Glutamatergic neuron (in vitro differentiated cells): ENCODE data around the gene PCDH9. TPM values are rescaled to one million over a fixed set of nuclear protein-coding genes. Genes with fewer than 3 reads are reported as not detected.
A peak's percentile ranks its signal among the peaks of the same experiment; 100 is the strongest.

Experiments used
- DNase-seq: peaks from one replicate; pipeline ENCODE4 v3.0.0; 2022
- H3K27ac Mint-ChIP-seq: one replicate; pipeline ENCODE4 v1.8.0; 2020; ENCODE audit warnings: mild to moderate bottlenecking, mixed read lengths, inconsistent platforms; ENCODE audit not compliant: unreplicated experiment
- H3K27me3 Mint-ChIP-seq: one replicate; pipeline ENCODE4 v1.8.0; 2020; ENCODE audit warnings: mild to moderate bottlenecking, moderate library complexity, mixed read lengths, inconsistent platforms; ENCODE audit not compliant: unreplicated experiment
- H3K36me3 Mint-ChIP-seq: one replicate; pipeline ENCODE4 v1.8.0; 2020; ENCODE audit warnings: mild to moderate bottlenecking, mixed read lengths, inconsistent platforms; ENCODE audit not compliant: unreplicated experiment
- H3K4me1 Mint-ChIP-seq: one replicate; pipeline ENCODE4 v1.8.0; 2020; ENCODE audit warnings: mild to moderate bottlenecking, low read depth, mixed read lengths, inconsistent platforms; ENCODE audit not compliant: unreplicated experiment
- H3K4me3 Mint-ChIP-seq: one replicate; pipeline ENCODE4 v1.8.0; 2020; ENCODE audit warnings: mild to moderate bottlenecking, mixed read lengths, inconsistent platforms; ENCODE audit not compliant: unreplicated experiment
- H3K9me3 Mint-ChIP-seq: one replicate; pipeline ENCODE4 v1.8.0; 2020; ENCODE audit warnings: mild to moderate bottlenecking, moderate library complexity, mixed read lengths, inconsistent platforms; ENCODE audit not compliant: unreplicated experiment
- total RNA-seq: library from RNA; stranded (reverse); fragmentation: NEBNext Ultra II Directional; extraction: Animal tissue kit (Norgen Biotek cat#: 25700); gene quantifications from one replicate; pipeline ENCODE4 v1.2.1, GENCODE V29; 2021; ENCODE audit not compliant: unreplicated experiment
- TF ChIP-seq, protein P1 (sequence below): fragments of 200-600 bp; sonication (generic); IDR thresholded peaks from one replicate; pipeline ENCODE4 v1.5.0; 2021; ENCODE audit not compliant: partially characterized antibody, unreplicated experiment

PCDH9 gene
- total RNA-seq, 1 donor from 2014 or later: 43.3 TPM

DNA sequence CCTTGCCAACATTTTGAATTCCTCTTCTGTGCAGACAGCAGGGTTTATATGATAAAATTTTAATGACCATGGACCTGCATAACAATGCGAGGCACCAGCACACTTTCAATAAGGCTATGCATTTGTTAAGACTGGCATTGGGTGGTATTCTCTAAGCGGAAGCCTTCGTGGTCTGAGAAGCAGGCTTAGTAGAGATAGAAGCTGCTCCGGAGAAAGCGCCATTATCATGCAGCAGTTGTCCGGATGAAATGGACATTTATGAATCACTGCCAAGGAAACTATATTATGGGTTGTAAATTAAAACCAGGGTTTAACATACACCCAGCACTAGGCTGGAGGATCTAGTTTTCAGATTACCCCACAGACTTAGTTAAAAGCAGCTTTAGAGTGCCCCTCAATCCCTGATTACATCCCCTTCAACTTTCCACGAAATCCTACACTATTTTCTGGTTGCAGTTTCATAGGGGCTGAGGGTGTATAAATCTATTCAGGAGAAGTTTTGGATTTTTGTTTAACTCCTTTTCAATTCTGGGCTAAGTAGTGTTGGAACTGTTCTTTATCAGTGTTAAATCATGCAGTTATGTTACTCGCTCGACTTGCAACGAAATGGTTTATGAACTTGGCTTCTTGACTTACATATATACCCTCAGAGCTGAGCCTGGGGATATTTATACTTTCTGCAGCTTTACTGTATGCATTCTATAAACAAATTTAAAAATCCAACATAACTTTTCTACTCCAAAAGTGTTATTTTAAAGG, 193.3 kb downstream of the PCDH9 start:
- no peaks in the 10 kb centered on the region for H3K36me3 Mint-ChIP-seq
- no peak overlapping the region for H3K4me3 Mint-ChIP-seq
- H3K27ac Mint-ChIP-seq: no peak overlapping the region
- H3K27me3 Mint-ChIP-seq: peaks cover 3% of the 10 kb centered on the region
- H3K9me3 Mint-ChIP-seq: no peaks in the 10 kb centered on the region
- H3K4me1 Mint-ChIP-seq: no peaks in the 10 kb centered on the region
- TF ChIP-seq, protein P1, sequence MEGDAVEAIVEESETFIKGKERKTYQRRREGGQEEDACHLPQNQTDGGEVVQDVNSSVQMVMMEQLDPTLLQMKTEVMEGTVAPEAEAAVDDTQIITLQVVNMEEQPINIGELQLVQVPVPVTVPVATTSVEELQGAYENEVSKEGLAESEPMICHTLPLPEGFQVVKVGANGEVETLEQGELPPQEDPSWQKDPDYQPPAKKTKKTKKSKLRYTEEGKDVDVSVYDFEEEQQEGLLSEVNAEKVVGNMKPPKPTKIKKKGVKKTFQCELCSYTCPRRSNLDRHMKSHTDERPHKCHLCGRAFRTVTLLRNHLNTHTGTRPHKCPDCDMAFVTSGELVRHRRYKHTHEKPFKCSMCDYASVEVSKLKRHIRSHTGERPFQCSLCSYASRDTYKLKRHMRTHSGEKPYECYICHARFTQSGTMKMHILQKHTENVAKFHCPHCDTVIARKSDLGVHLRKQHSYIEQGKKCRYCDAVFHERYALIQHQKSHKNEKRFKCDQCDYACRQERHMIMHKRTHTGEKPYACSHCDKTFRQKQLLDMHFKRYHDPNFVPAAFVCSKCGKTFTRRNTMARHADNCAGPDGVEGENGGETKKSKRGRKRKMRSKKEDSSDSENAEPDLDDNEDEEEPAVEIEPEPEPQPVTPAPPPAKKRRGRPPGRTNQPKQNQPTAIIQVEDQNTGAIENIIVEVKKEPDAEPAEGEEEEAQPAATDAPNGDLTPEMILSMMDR: no peak
- DNase-seq: no peak

DNA sequence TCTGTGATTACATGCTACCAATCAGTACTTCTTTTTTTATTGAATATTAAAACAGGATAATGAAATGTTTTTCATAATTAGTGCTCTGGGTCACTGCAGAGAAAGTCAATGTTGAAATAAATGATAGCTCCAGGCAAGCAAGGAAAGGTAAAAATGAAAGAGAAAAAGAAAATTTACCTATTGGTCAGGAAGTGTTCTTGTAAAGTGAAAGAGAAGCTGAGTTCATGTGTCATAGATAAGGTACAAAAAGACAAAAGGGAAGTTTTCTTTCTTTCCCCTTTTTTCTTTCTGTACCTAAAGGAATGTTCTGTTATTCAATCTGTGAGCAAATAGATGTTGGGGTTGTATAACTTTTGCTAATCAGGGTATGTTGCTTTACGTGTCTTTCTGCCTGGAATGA, 197.0 kb downstream of the PCDH9 start:
- TF ChIP-seq, protein P1: no peak
- Mint-ChIP-seq H3K4me1 (peaks cover 2% of the 10 kb centered on the region), H3K27ac (no peak overlapping the region), H3K4me3 (no peak overlapping the region), H3K9me3 (no peaks in the 10 kb centered on the region), H3K36me3 (no peaks in the 10 kb centered on the region), H3K27me3 (peaks cover 4% of the 10 kb centered on the region)
- no peak for DNase-seq

DNA sequence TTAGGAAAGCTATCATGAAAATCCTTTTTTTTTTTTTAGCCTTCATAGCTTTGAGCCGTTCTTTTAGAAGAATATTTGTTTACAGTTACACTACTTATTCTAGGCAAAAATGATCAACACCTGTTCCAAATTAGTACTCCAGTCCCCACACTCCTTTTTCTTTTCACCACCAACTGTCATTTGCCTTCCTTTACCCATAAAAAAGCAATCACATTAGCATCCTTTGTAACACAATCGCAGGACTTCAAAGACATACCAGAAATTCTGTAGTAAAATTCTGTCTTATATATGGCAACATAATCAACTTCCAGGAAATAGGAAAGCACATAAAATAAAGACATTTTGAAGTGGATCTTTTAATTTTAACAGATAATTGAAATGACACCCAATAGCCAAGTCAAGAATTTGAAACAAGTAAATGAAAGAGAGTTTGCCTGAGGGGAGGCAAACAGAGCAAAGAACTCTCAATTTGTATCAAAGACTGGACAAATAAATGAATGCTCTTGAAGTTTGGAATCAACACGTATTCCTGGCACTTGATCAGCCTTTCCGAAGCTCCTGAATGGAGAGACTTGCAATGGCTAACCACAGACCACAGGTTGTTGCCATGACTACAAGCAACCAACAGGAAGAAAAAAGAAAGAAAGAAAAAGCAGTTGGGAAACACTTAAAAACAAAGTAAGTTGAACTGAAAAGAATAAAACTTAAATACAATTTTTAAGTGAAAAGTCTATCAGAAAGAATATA, 206.8 kb downstream of the PCDH9 start:
- Mint-ChIP-seq H3K27ac (no peak overlapping the region), H3K36me3 (no peaks in the 10 kb centered on the region), H3K9me3 (peaks cover 3% of the 10 kb centered on the region), H3K4me3 (no peak overlapping the region), H3K27me3 (no peaks in the 10 kb centered on the region), H3K4me1 (peaks cover 5% of the 10 kb centered on the region)
- DNase-seq: no peak
- TF ChIP-seq, protein P1: no peak

GRCh38 chr13:67018775-67019174, 211.4 kb downstream of the PCDH9 start:
- H3K4me1 Mint-ChIP-seq: peaks cover 20% of the 10 kb centered on the region
- peaks cover 2% of the 10 kb centered on the region for H3K27me3 Mint-ChIP-seq
- no peak overlapping the region for H3K4me3 Mint-ChIP-seq
- TF ChIP-seq, protein P1: no peak
- no peaks in the 10 kb centered on the region for H3K36me3 Mint-ChIP-seq
- H3K27ac Mint-ChIP-seq: no peak overlapping the region
- H3K9me3 Mint-ChIP-seq: peaks cover 5% of the 10 kb centered on the region
- DNase-seq: no peak

GRCh38 chr13:67017276-67017675, 212.9 kb downstream of the PCDH9 start:
- Mint-ChIP-seq H3K4me3 (no peak overlapping the region), H3K9me3 (peaks cover 3% of the 10 kb centered on the region), H3K4me1 (peaks cover 17% of the 10 kb centered on the region), H3K27me3 (peaks cover 2% of the 10 kb centered on the region), H3K27ac (peak overlapping the region; percentile 49), H3K36me3 (no peaks in the 10 kb centered on the region)
- TF ChIP-seq, protein P1: no peak
- DNase-seq: no peak
